ENCODE measurements around the gene MAP3K7. TPM values are rescaled to one million over a fixed set of nuclear protein-coding genes. Genes with fewer than 3 reads are reported as not detected.

MAP3K7 gene
- total RNA-seq, 4 donors from 2014 or later, result 21.7 to 27.9 (median 25.3) TPM

DNA sequence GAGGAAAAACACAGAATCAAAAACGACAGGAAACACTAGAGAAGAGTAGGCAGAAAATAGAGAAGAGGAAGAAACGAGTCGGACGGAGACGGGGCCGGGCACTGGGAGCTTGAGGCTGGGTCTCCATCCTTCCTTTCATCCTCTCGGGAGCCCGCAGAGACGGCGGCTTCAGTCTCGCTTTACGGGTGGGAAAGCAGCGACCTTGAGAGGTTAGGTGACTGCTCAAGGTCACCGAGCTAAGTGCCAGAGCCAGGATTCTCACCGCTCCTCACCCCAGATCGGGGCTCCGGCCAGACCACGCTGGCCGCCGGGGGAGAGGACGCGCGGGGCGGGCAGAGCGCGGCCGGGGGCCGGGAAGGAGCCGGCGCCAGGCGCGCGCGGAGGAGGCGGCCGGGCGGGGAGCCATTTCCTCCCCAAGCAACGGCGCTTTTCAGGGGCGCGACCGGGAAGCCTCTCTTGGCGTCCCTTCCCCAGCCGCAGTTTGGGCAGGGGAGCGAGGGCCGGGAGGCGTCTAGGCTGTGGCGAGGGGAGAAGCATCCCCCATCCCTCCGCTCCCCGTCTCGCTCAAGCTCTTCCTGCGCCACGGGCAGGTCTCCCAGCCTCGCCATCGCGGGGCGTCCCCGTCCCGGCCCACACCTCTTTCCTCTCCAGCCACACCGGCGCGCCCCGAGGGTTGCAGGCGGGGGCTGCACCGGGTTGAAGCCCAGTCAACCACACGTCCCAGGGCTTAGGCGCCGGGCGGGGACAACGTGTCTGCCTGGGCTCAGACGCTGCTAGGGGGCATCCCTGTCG lies 24.1 kb upstream of the MAP3K7 start:
- ATAC-seq (ENCODE audit: low FRiP score), result peak; percentile 75

DNA sequence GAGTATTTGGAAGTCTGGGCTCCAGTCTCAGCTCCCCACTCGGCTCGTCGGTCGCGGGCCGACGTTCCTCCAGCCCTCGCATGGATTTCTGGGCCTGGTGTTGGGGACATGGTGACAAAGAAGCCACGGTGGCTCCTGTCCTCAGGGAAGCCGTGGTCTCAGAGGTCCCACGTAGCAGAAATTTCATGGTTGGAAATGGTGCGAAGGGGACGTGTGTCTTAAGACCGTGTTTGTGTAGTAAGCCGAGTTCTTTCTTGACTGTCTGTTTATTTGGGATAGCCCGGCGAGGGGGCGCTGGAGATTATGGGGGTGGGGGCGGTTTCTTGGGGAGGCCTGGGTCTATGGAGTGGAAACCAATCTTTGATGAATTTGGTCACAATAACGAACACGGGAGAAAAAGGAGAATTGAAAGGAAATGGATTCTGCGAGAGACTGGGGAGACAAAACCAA lies 23.5 kb upstream of the MAP3K7 start:
- TF ChIP-seq, protein P1, sequence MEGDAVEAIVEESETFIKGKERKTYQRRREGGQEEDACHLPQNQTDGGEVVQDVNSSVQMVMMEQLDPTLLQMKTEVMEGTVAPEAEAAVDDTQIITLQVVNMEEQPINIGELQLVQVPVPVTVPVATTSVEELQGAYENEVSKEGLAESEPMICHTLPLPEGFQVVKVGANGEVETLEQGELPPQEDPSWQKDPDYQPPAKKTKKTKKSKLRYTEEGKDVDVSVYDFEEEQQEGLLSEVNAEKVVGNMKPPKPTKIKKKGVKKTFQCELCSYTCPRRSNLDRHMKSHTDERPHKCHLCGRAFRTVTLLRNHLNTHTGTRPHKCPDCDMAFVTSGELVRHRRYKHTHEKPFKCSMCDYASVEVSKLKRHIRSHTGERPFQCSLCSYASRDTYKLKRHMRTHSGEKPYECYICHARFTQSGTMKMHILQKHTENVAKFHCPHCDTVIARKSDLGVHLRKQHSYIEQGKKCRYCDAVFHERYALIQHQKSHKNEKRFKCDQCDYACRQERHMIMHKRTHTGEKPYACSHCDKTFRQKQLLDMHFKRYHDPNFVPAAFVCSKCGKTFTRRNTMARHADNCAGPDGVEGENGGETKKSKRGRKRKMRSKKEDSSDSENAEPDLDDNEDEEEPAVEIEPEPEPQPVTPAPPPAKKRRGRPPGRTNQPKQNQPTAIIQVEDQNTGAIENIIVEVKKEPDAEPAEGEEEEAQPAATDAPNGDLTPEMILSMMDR (IDR thresholded peaks at IDR 0.05), result no peak
- peak; percentile 19 for ATAC-seq (ENCODE audit: low FRiP score)
- no peak for DNase-seq (ENCODE audit: low spot score)

More for the DNA sequence above, 24.1 kb upstream of the MAP3K7 start:
- TF ChIP-seq, protein P1 (IDR thresholded peaks at IDR 0.05), result no peak
- DNase-seq (ENCODE audit: low spot score), result no peak

DNA sequence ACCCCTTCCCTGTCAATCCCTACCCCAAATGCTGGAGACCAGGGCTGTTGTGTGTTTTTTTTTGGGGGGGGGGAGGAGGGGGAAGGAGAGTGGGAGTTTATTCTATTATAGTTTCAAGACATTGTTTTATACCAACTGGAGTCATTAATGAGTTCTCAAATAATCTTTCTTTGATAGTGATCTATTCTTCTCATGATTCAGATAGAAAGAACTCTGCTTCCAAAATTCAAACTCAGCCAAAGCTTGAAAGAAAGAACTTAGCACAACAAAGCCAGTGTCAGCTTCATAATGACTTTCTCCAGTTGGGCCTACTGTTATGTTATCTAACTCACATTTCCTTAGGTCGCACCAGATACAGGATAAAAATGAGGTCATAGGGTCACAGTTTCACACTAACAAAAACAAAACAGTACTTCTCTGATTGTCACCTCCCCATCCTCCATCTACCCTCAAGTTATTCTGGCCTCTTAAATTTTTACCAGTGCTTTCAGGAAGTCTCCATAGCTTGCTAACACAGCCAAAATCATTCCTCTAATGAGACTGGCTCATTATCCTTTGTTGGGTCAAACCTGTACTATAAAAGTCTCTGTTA lies 19.0 kb upstream of the MAP3K7 start:
- TF ChIP-seq, protein P1 (IDR thresholded peaks at IDR 0.05), result no peak
- ATAC-seq (ENCODE audit: low FRiP score) (no peak), DNase-seq (ENCODE audit: low spot score) (no peak)

DNA sequence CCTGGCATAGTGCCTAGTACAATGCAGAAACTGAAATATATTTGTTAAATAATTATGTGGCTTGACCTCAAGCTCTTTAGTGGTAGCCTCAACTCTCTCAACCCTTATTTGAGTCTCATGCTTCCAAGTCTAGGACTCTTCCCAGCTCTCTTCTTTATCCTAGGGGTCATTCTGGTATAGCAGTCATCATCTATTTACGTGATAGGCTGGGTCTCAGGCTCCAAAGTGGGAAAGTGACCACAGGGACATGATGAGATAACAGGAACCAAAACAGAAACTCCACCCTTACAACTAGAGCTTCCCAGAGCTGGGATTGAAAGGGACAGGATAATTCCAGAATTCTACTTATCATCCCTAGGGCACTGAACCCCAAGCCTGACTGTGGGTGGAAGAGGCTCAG lies 17.7 kb upstream of the MAP3K7 start:
- ATAC-seq (ENCODE audit: low FRiP score) (no peak), DNase-seq (ENCODE audit: low spot score) (no peak)
- TF ChIP-seq, protein P1 (IDR thresholded peaks at IDR 0.05), result no peak

DNA sequence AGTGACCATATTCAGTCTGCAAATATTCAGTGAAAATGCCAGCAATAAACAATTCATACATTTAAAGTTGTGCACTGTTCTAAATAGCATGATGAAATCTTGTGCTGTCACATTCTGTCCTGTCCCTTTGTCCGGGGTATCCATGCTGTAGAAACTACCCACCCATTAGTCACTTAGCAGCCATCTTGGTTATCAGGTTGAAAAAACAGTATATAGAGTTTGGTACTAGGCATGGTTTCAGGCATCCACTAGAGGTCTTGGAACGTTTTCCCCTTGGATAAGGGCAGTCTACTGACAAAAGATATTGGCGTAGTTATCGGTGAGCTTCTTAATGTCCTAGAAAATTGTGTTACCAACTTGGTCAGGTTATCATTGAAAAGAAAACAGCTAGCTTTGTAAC lies 12.3 kb upstream of the MAP3K7 start:
- ATAC-seq (ENCODE audit: low FRiP score) (no peak), DNase-seq (ENCODE audit: low spot score) (no peak)
- TF ChIP-seq, protein P1 (IDR thresholded peaks at IDR 0.05), result no peak

DNA sequence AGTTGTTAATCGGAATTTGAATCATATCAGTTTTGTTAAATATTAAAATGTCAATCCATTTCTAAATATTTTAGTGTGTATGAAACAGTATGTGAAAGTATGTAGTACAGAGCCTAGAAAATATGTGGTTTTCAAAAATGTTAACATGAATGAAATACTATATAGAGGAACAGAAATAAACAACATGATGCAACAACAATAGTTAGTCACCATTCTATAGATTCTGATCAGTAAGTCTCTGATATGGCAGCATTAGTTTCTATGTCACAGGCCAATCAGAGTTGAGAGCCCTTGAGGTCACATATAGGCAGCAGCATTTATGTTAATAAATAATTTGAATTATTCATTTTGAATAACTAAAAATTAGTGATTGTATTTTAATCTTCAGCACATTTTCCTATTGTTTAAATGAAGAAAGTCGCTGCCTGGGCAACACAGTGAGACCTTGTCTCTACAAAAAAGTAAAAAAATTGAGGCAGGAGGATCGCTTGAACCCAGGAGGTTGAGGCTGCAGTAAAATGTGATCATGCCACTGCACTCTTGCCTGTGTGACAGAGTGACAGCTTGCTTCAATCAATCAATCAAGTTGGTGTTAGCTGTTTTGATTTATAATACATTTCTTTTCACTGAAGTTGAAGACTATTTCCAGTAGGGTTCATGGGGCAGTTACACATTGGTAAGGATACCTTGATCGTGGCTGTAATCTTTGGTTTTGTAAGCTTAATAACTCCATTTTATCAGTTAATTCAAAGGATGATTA lies 11.5 kb upstream of the MAP3K7 start:
- TF ChIP-seq, protein P1 (IDR thresholded peaks at IDR 0.05), result no peak
- DNase-seq (ENCODE audit: low spot score) (no peak), ATAC-seq (ENCODE audit: low FRiP score) (no peak)
